A172 (cell line): ENCODE measurements around the gene DIAPH2. TPM values are rescaled to one million over a fixed set of nuclear protein-coding genes. Genes with fewer than 3 reads are reported as not detected.

Experiments used
- DNase-seq: peaks from one replicate; pipeline ENCODE4 v3.0.0-alpha.2; 2015; ENCODE audit warnings: low spot score
- total RNA-seq: library from RNA; depleted of rRNA; stranded (reverse); fragments of >200 nt; shearing (Covaris generic); gene quantifications from 2 replicates; pipeline ENCODE4 v1.2.3, GENCODE V29; 2014

The DIAPH2 gene
- total RNA-seq, 1 experiment from 2014 or later = 4.7 TPM

DNA sequence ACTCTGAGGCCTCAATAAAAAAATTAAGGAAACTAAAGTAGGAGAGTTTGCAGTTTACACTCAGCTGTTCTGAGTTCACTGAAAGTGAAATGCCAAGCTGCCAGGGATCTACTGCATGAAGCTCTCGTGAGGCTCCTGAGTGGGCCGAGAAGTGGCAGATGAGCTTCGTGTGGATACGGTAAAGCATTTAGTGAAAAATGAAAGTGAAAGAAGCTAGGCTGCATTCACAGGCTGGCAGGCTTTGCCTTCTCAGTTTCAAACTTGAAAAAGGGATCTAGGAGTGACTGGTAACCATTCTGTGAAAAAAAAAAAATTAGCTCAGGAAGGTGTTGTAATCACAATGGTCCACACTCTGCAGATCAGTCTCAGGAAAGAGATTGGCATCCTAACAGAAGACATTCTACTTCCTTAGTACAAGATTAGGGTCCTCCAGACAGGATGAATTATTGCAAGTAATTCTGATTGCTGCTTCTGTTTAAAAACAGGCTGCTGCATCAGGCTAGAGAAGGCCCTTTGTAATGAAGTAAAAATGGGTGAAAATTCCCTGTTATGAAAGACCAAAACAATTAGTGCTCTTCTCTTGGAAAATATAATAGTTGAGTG, 879.0 kb downstream of the DIAPH2 start:
- peak; percentile 25 for DNase-seq

DNA sequence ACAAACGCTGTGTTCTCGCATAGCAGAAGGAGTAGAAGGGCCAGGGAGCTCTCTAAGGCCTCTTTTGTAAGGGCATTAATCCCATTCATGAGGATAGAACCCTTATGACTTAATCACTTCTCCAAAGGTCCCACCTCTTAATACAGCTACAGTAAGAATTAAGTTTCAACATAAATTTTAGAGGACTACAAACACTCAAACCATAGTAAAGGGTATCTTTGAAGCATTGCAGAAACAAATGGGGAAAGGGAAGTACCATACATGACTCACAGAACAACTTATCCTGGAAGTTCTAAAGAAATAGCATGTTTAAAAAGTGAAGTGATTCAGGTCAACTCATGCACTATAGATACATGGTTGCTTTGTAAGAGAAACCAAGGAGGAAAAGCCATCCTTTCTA, 879.9 kb downstream of the DIAPH2 start:
- DNase-seq = no peak

DNA sequence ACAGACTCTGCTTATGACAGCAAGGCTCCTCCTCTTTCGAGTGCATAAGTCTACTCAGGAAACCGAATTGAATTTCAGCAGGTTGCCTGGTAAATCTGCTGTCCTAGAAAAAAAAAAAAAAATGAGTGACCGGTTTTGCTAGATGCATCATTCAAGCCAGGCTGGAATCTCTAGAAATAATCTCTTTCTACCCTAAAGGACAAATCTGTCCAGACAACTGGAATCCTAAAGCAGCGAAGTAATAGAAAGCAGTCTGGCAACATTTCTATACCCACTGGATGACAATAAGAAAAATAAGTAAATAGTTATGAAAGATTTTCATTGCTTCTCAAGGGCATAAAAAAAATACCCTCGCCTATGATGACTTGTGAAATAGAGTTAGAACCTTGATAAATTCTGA, 902.5 kb downstream of the DIAPH2 start:
- no peak for DNase-seq

DNA sequence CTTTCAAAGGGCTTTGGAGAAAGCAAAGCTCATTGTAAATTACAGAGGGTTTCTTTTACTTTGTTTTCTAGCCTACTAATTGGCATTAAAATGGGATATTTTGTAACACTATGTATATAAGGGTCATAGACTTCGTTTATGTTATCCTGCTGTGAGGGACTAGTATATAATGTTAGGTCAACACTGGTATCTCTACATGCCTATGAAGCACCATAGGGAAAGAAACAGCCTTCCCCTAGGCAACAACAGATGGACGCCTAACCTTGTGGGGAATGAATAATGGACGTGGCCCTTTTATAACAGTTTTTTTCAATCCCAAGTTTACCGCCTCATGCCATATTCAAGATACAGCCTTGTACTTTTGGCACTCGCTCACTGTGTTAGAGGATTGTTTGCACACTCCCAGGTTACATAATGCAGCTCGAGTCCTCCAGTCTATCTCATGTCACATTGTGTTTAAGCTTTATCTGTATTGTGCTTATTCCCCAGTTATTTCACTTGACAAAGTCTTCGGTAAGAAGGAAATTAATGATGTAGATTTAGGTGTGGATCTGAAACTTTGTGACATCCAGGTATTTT, 910.1 kb downstream of the DIAPH2 start:
- no peak for DNase-seq

DNA sequence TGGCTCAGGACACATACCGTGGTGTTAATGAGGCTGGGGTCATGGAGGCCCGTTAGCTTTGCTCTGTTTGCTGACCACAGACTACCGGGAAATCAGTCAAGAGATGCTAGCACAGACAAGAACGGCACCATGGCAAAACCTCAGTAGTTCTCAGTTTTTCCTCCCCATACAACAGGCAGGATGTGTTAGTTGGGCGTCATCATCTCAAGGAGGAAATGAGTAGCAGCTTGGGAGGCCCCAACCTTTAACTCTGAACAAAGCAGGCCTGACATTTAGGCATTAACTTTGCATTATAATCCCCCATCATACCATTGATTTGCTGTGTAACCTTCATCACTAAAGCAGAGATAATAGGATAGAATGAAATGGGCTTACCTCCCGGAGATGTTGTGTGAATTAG, 913.3 kb downstream of the DIAPH2 start:
- DNase-seq = no peak

DNA sequence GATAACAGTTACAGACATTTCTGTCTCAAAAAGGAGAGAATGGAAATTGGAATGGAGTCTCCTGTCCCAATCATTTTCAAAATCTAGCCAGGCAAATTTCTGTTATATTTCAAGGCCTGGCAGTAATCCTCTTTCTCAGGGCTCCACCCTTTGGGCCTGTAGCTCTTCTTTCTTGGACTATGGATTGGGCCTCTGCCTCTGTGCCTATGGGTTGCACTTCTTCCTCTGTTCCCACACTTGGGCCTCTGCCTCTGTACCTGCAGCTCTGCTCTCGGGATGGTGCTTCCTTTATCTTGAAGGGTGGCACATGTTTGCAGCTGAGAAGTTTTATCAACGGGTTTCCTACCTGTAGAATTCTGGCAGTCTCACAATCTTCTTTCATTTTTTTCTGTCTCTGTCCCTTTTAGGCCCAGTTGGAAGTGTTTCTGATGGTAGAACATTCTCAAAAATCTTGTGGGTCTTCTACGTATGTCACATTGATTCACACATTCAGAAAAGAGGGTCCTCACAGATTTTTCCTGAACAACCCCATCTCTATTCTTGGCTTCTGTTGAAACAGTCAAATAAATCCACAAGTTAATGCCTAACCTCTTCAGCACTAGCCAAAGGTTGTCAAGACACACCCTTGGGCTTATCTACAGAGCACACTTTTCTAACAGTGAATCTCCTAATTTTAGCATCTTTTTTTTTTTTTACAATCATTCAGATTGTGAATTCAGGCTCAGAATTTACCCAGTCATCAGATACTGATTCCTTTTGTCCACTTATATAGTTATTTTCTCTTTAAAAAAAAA, 918.0 kb downstream of the DIAPH2 start:
- no peak for DNase-seq

DNA sequence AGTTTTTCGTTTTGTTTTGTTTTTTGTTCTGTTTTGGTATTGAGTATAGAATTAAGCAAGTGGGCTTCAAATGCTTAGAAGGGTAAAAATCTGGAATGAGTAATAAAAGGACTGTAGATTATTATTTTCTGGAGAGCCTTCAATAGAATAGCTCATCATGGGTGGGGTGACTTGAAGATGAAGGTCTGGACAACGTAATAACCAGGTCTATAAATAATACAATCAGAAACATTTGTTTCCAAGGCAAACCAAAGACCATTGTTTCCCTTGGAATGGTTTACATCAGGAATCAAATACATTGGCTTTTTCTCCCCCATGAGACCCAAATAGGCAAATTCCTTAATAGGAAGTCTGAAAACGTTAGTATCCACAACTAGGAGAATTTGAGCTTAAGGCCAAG, 920.6 kb downstream of the DIAPH2 start:
- no peak for DNase-seq

DNA sequence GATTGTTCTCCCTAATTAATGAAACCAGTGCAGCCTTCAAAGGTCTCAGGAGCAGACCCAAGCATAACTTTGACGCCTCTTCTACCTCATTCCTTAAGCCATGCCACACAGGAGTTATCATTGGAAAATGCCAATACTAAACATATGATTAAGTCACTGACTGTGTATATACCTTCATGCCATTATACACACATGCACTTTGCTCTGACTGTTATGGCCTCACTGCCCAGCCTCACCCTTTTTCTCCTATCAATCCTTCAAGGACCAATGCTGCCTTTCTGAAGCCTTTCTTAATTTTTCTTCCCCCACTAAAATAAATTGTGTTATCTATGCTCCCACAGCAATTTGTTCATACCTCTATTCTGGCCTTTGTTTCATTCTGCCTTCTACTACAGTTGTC, 924.7 kb downstream of the DIAPH2 start:
- DNase-seq = no peak

DNA sequence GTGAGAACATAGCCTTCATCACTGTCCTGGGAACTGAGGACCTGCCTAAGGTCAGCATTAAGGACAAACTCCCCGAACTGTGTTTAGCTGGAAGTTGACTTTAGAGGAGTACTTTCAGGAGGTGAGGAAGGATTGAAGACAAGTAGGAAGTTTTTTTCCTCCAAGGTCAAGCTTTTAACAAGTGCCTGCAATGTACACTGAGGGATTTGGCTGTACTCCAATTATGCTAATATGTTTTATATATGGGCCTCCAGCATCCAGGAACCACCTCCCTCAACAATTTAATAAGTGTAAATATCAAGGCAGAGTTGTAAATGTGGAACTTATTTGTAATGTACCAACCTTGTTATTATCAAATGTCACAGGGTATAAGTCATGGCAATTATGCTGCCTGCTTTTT, 925.3 kb downstream of the DIAPH2 start:
- DNase-seq = no peak

DNA sequence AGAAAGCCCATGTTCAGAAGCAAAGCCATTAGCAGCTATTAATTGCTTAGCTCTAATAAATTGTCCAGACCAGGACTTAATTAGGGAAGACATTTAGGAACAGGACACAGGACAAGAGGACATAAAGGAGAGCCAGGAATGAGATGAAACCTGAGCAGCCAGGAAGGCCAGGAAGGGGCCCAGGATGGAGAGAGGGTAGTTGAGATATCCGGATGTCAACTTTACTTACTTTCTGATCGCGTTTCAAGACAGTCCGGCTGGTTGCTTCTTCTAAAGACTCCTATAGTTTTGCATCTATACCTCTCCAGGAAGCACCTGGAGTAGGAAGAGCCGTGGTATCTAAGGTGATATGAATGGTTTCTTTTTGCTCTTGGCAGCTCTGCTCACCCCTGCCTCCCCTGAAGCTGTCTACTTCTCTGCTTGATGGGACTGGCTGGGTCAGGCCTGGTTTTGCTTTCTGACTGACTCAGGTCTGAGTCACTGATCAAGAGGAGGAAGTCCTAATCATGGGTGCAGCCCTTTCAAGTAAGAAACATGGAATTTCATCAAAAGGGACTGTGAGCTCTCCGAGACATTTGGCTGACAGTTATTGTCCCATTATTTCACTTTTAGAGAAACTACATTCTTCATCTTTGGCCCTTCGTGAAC, 932.4 kb downstream of the DIAPH2 start:
- DNase-seq = peak; percentile 40

DNA sequence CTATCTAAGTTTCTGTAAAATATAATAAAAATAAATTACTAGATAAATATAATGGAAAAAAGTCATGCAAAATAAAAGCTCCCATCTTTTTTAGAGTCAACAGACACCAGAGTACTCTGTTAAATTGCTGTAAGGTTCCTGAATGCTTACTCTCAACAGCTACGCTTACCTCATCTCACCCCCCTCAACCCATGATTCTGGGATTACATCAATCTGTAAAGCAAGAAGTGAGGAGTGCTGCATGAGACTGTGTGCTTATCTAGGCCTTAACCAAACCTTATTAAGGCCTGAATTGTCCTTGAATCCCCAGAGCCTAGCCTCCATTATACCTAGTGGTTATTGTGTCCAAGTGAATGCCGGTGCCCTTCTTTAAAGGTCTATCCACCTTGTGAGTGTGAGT, 934.9 kb downstream of the DIAPH2 start:
- no peak for DNase-seq

DNA sequence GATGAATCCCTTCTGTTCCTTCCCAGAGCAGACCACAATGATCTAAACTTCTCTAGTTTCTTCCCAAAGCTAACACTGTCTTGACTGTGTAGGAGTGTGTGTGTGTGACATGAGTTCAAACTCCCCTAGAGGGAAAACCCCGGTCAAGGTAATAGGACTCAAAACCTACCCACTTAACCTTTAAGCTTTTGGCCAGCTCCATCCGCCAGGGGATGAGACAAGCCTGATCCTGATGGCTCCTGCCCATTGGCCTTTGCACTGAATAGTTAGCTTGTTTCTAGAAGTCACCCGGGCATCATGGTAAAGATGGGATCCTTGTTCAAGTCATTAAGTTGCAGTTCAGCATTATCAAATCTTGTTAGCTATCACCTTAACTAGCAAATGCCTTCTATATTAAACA, 937.5 kb downstream of the DIAPH2 start:
- DNase-seq = no peak

DNA sequence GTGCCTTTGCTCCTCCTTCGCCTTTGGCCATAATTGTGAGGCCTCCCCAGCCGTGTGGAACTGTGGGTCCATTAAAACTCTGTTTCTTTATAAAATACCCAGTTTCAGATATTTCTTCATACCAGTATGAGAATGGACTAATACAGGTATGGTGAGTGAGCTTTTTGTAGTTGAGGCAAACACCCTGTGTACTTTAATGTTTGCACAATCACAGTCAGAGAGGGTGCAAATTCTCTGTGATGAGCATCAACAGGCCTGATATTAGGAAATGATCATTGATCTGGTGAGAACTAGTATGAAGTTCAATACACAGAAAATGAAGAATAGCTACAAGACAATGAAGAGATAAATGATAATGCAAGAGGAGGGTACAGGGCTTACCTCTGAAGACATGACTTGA, 943.7 kb downstream of the DIAPH2 start:
- no peak for DNase-seq

DNA sequence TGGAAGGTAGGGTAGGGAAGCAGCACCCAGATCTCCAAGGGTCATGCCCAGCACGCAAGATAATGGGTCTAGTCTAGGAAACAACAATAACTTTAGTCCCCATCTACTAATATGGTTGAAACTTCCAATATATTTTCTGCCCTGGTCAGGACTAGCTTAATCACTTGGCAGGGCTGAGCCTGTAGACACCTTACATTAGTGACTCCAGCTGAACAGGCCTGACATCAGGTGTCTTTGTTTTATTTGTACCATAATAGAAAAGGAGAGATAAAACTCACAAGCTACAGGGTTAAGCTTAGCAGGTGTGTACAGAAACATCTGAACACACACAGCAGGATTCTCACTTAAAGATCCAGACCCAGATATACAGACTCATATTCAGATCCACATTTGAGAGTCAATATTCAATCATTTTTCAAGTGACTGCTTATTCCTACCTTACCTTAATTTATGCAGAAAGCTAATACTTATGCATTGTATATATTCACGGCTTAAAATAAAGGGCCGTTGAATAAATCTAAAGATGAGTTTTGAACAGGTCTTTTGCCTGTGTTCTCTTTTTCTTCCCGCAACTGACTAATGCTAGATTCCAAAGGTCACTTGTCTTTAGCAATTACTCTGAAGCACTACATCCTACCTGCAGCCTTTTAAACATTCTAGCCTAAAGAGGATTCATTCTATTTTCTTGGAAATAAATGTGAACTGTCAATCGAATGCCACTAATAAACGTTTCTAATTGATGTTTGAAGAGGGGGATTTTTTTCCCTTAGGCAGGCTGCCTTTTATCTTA, 944.4 kb downstream of the DIAPH2 start:
- no peak for DNase-seq

DNA sequence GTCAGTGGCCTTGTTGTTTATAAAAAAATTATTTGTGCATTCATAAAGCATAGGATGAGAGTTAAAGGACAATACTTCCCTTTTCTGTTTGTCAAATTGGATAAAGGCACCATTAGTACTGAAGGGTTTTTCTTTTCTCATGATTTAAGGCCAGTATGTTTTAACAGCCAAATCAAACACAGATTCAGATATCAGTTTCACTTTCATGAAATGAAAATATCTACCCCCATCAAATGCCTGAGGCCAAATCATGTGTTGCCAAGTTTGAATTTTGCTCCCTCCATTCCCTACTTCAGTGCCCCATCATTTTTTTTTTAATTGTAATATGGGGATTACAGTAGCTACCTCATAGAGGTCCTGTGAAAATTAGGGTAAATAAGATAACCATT, 944.9 kb downstream of the DIAPH2 start:
- no peak for DNase-seq

DNA sequence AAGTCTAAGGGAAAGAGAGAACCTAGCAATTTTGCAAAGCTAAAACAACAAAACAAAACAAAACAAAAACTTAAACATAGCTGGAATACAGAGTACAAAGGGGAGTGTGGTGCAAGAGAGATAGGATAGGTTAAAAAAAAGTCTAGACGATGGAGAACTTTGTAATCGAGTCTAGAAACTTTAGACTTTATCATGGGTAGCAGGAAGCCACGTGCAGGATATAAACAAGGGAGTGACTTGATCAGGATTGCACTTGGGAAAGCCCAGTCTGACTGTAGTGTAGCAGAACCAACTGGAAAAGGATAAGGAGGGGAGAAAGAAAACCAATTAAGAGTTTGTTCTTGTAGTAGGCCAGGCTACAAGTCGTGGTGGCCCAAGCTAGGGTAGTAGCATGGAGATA, 949.2 kb downstream of the DIAPH2 start:
- no peak for DNase-seq

DNA sequence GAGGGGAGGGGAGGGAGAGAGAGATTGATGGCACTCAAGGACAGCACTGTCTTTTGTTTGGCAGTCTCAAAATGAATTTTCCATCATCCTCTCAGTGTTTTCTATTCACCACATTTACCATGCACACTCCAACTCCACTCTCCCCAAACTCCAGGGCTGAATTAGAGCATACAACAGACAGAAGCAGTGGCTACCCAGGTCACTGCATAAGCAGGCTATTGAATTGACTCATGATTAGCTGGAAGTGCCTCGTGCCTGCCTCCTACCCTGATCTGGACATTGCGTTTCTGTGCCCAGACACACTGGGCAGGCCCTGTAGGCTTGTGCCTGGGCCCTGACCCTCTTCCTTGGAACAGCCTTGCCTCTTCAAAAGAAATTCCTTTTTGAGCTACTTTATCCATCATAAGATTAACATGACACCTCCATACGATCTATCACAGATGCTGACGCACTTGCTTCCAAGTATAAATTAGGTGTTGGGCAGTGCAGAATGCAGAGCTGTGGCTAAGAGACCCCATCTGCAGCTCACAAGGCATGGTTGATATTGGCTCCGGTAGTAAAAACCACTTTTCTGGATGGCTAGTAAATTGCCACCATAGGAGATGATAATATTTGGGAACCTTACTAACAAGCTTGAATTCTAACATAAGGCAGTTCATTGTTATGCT, 952.0 kb downstream of the DIAPH2 start:
- DNase-seq = no peak

DNA sequence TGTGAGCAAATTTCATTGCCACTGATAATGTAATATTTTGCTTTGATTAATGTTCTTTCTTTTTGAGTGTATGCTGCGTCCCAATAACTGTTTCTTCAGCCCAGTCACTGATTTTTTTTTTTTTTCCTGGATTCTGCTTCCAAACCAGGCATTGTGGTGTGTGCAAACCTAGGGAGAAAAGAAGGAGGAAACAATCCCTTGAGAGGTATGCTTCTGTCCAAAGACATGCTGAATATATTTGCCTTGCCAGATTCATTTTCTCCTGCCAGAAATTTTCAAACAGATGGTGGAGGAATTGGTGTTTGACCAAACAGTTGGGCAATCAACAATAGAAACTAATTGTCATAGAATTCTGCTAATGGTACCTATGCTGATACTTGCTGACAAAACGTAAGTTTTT, 952.6 kb downstream of the DIAPH2 start:
- no peak for DNase-seq

DNA sequence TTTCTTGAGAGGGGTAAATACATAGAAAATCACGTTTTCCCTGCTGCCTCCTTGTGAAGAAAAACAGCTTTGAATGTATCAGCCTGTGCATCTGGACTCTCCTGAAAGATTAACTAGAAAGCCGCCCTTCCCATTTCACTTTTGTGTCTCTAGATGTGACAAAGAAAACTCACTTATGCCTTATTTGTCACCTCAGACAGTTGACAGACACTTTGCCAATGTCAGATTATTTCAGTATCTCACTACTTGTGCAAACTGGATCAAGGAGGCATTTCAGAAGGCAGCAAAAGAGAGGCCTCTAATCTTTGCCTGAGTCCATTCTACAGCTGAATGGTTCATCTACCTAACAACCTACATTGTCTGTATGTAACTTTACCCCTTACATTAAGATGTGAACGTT, 954.0 kb downstream of the DIAPH2 start:
- no peak for DNase-seq

DNA sequence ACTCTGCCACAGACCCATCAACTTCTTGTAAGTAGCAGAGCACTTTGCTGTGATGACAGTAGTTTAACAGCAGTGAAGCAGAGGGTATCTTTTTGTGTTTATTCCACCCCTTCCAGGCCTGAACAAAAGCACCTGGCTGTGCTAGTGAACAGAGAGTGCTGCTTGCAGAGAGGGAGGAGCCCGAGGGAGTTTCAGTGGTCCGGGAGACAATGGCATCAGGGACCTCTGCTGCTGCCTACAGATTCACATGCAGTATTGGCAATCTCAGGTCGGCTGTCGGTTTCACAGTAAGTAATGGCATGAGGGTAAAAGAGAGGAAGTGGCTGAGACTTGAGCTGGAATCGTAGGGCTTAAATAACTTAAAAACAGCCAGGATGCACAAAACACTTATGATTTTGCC, 954.9 kb downstream of the DIAPH2 start:
- no peak for DNase-seq
